Activated CD4-positive, alpha-beta T cell treated with anti-CD3 and anti-CD28 coated beads for 4 hours (primary cell): ENCODE data around the gene KLHL26.

Experiments used
- DNase-seq, 2 donors: peaks; one replicate each; pipeline ENCODE4 v3.0.0-alpha.2; 2020

The KLHL26 gene

DNA sequence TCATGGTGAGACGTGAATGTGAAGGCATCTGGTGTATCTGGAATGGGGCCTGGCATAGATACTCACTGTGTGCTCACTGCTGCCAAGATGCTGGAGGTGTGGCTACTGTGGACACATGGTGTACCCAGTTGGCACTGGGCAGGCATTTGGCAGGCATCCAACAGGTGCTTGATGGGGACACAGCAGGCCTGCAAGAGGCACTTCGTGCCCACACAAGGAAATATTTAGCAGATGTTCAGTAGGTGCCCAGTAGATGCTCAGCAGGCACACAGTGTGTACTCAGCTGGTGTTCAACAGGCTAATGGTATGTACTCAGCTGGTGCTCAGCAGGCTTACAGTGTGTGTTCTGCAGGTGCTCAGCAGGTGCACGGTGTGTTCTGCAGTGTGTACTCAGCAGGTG lies 60.9 kb downstream of the KLHL26 start:
- no peak for DNase-seq

DNA sequence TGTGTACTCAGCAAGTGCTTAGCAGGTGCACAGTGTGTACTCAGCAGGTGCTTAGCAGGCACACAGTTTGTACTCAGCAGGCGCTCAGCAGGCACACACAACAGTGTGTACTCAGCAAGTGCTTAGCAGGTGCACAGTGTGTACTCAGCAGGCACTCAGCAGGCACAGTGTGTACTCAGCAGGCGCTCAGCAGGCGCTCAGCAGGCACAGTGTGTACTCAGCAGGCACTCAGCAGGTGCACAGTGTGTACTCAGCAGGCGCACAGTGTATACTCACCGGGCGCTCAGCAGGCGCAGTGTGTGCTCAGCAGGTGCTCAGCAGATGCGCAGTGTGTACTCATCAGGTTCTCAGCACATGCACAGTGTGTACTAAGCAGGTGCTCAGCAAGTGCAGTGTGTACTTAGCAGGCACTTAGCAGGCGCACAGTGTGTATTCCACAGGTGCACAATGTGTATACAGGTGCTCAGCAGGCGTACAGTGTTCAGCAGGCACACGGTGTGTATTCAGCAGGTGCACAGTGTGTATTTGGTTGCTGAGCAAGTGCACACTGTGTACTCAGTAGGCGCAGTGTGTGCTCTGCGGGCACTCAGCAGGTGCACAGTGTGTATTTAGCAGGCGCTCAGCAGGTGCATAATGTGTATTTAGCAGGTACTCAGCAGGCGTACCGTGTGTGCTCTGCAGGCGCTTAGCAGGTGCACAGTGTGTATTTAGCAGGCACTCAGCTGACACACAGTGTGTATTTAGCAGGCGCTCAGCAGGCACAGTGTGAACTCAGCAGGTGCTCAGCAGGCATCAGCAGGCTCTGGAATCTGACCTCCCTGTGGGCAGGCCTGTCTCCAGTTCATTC lies 61.7 kb downstream of the KLHL26 start:
- DNase-seq = no peak

DNA sequence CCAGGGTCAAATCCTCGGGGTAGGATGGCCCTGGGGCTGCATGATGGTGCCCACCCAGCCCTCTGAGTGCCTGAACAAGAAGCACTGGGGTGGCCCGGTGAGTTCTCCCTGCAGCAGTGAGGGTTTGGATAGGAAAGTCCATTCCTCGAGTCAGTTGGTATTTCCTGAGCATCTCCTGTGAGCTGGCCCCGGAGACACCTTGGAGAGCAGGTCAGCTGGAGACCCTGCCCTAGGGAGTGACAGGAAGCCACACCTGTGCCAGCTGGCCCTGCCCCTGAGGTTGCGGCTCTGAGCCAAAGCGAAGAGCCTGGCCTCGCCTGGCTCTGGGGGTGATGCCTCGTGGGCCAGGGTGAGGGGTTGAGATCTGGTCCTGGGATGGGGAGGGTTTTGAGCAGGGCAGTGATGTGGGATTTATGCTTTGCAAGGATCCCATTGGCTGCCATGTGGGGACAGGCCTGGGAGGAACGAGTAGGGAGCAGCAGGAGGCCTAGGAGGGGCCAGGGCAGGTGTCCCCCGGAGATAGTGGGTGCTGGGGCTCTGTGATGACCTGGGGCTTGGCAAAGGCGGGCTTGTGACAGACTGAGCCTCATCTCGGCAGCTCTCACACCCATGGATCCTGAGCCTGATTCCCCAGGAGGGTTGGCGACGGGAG lies 62.7 kb downstream of the KLHL26 start:
- no peak for DNase-seq

DNA sequence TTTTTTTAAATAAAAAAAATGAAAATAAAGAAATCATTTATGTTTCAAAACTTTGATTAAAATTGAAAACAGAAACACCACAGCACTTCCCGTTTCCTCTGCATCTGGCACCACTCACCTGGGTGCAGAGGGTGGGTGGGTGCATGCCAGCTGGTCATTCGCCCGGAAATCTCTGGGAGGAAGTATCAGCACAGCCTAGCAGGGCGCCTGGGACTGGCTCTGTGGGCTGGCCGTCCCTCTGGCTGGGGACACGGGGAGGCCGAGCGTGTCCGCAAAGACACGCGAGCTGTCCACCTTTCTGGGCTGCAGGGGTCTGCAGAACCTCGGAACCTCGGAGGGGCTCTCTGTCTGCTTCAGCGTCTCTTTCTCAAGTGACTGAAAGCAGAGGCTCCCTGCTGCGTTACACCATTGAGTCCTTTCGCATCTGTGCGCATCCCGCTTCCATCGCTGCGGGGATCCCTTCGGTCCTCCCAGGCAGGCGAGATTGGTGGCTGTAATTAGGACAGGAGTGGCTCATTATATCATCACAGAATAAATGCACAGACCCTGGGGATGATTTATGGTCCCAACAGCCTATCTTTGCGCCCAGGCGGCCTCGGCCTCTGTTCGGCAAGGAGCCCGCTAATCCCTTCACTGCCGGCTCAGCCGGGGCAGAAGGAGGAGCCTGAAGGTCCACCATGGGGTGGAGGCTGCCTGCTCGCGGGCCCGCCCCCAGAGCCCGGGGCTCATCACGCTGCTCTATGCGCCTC lies 63.8 kb downstream of the KLHL26 start:
- DNase-seq = peak; percentile 67 to 68

DNA sequence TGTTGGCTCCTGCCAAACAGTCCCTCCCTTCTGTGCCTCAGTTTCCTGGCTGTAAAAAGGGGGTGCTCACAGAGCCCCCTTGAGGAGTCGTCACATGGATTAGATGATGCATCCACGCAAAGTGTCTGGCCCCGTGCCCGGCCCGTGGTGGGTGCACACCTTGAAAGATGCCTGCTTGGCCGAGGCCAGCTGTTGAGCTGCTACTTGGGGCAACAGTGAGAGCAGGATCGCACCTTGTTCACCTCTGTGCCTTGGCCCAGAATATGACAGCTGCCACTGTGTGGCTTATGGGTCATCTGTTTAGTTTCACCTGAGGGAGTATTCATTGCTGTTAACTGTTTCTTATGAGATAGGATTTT lies 64.4 kb downstream of the KLHL26 start:
- DNase-seq = no peak

DNA sequence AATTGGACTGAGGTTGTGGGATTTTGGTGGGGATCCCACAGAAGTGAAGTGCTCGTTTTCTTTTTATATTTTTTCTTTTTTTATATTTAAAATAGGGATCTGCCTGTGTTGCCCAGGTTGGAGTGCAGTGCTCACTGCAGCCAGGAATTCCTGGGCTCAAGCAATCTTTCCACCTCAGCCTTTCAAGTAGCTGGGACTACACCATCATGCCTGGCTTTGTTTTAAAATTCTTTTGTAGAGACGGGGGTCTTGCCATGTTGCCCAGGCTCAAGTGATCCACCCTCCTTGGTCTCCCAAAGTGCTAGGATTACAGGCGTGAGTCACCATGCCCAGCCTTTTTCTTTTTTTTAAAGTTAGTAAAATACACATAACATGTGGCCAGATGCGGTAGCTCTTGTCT lies 67.2 kb downstream of the KLHL26 start:
- DNase-seq = no peak

DNA sequence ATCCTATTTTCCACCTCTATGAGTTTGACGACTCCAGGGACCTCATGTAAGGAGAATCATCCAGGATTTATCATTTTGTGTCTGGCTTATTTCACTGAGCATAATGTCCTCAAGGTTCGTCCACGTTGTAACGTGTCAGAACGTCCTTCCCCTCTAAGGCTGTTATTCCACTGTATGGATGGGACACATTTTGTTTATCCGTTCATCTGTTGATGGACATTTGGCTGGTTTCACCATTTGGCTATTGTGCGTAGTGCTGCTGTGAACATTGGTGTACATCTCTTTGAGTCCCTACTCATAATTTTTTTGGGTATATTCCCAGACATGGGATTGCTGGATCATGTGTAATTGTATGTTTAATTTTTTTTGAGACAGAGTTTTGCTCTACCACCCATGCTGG lies 68.1 kb downstream of the KLHL26 start:
- DNase-seq = no peak

DNA sequence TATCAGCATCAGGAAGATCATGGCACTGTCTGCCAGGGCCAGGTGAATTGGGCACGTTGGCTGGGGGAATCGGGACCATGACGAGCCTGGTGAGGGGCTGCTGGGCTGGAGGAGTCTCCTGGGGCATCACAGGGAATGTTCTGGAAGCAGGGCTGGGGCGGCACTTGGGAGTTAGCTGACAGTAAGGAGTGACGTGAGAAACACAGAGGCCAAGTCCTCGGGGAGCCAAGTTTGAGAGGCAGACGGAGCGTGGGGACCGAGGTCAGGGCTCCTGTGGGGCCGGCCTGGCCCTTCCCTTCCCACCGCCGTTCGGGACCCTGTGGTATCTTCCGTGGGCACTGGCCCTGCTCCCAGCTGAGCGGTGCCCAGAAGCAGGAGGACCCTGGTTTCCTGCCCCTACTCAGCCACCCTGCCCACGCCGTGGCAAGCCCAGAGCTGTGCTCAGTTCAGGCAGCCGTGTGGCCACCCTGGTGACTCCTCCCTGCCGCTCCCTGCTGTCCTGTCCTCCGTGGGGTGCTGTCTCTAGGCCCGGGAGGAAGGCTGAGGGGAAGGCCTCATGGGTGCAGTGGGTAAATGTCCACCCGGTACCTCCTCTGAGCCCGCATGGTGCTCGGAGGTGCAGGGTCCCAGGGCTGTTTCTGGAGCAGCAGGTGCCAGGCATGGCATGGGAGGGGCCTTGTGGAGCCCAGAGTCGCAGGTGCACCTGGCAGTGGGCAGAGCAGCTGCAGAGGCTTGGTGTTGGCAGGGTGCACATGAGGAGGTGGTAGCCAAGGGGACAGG lies 71.8 kb downstream of the KLHL26 start:
- no peak for DNase-seq

DNA sequence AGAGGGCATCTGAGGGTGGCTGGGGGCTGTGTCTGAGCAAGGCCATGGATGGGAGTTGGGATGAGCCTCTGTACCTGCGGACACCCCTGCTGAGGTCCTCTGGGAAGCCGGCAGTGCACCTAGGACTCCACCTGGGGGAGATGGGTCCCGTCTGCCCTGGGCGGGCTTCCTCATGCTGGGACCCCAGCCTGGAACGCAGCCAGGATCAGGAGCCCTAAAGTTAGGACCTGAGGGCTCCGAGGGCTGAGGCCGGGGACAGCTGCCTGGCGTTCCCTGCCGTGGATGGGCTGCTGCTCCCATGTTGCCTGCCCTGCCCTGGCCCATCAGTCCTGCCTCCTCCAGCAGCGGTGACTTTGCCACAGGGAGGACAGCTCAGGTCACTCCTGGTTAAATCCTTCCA lies 72.7 kb downstream of the KLHL26 start:
- no peak for DNase-seq

DNA sequence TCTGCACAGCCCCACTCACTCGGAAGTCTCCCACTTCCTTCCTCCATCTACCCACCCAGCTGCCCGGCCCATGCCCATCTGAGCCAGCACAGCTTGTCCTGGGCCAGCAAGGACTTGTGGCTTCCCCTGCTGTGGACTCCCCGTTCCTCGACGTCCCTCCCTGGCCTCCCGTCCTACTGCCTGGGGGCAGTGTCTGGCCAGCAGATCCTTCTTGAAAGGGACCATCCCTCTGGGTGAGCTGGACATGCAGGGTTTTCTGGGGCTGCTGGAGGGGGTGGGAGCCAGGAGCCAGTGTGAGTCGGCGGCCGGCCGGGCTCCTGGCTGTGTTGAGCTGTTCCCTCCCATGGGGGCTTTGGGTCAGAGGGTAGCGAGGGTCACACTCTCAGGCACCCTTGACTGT lies 73.4 kb downstream of the KLHL26 start:
- no peak for DNase-seq

DNA sequence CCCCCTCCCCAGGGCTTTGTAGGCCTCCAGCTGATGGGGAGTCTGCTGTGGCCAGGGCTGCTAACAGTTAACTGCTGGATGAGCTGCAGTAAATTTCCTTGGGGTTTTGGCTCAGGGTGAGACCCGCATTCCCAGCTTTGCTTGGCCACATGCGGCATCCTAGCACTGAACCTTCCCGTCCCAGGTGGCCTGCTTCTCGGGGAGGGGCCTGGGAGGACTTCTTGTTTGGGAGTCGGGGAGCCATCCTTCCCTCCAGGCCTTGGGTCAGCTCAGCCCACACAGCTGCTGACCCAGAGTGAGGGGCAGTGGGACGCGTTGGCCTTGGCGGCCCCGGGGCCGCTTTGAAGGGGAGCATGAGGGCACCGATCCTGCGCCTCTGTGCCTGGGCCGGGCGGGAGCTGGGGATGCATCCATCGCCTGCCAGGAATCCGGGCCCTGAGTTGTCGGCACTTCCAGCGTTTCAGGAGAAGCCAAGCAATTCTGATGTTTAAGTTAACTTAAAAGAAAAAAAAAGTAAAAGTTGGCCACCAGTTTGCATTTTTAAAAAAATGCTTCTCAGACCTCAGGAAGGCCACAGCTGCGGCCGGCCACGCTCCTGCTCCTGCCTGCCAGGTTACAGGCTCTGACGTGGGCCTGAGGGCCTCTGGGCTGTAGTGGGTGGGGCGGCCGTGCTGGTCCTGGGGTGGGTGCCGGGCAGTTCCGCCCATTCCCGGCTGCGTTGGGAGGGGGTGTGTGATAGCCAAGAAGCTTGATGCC lies 74.3 kb downstream of the KLHL26 start:
- no peak for DNase-seq

DNA sequence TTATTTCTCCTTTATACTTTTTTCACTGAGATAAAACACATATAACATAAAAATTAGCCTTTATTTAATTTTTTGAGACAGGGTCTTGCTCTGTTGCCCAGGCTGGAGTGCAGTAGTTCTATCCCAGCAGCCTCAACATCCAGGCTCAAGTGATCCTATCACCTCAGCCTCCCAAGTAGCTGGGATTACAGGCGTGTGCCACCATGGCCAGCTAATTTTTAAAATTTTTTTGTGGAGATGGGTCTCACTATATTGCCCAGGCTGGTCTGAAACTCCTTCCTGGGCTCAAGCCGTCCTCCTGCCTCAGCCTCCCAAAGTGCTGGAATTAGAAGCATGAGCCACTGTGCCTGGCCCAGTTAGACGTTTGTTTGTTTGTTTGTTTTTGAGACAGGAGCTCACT lies 75.1 kb downstream of the KLHL26 start:
- DNase-seq = no peak

DNA sequence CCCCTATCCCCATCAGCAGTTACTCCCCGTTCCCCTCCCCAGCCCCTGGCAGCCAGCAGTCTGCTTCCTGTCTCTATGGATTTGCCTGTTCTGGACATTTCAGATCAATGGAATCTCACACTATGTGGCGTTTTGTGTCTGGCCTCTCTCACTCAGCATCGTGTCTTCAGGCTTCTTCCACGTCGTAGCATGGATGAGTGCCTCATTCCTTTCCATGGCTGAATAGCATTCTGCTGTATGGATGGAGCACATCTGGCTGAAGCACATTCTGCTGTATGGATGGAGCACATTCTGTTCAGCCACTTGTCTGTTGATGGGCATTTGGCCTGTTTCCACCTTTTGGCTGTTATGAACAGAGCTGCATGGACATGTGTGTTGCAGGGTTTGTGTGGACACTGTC lies 76.2 kb downstream of the KLHL26 start:
- DNase-seq = no peak

DNA sequence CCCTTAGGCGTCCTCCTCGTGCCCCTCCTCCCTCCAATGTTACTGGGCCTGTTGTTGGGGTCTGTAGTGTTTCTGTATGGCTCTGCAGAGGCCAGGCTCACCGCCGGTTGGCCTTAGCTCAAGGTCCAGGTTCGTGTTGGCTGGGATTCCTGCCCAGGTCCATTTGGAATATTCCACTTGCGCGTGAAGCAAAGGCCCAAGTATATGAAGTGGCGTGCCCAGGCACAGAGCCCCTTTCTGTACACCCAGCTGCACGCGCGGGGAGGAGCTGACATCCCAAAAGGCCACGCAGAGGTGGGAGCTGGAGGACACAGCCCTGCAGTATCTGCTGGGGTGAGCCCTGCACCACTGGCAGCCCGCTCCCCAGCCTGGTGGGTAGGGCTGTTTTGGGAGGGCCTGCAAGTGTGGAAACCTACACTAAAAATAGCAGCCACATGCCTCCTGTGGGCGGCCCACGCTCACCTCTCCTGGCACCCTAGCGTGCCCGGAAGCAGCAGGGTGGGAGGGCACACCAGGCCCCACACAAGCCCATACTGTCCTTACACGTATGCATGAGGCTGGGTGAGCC lies 76.8 kb downstream of the KLHL26 start:
- DNase-seq = no peak

DNA sequence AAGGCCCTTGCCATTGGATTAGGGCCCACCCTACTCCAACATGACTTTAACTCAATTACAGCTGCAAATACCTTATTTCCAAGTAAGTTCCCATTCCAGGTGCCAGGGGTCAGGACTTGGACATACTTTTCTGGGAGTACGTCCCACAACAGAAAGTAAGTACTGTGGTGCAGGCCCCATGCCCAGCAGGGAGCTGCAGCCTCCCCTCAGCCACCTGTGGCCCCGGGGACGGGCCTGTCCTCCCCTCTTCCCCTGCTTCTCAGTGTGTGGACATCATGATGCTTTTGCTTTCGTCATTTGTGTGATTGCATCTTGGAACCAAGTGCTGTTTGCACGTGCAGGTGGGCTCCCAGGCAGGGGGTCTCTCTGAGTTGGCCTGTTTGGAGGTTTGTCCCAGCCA lies 78.6 kb downstream of the KLHL26 start:
- DNase-seq = no peak

DNA sequence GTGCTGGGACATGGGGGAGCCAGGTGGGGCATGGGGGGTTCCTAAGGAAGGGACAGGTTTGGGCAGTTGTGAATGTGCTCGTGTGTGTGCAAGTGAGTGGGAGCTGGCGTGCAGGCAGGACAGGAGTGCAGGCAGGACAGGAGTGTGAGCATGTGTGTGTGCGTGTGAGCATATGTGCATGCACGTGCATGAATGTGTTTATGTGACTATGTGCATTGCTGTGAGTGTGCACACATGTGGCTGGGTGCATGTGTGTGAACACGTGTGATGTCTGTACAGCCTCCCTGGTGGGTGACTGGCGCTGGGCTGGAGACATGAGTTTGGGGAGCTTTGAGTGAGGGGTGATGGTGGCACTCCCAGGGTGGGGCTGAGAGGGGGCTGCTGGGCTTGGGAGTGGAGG lies 80.0 kb downstream of the KLHL26 start:
- DNase-seq = no peak

DNA sequence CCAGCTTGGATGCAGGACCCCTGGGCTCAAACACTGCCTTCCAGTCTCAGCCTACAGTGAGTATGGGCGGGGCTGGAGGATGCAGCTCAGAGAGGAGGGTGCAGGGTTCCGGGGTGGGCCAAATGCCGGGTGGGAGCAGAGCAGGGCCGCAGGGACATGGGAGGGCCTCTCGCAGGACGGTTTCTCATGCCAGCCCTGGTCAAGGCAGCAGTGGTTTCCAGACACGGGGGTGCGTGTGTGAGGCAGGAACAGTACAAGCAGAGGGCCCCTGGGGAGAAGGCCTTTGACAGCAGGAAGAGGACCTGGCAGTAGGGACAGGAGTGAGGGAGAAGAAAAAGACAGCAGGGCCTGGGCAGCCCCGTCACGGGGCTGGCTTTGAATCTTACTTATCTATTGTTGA lies 80.8 kb downstream of the KLHL26 start:
- no peak for DNase-seq

DNA sequence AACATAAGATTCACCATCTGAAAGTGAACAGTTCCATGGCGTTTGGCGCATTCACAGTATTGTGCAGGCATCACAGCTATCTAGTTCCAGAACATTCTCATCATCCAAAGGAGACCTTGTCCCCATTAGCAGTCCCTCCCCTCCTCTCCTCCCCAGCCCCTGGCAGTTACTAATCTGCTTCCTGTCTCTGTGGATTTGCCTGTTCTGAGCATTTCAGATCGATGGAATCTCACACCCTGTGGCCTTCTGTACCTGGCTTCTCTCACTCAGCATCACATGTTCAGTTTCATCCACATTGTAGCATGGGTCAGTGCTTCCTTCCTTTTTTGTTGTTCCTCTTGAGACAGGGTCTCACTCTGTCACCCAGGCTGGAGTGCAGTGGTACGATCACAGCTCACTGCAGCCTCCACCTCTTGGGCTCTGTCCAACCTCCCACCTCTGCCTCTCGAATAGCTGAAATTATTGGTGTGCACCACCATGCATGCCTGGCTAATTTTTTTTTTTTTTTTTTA lies 81.2 kb downstream of the KLHL26 start:
- no peak for DNase-seq

DNA sequence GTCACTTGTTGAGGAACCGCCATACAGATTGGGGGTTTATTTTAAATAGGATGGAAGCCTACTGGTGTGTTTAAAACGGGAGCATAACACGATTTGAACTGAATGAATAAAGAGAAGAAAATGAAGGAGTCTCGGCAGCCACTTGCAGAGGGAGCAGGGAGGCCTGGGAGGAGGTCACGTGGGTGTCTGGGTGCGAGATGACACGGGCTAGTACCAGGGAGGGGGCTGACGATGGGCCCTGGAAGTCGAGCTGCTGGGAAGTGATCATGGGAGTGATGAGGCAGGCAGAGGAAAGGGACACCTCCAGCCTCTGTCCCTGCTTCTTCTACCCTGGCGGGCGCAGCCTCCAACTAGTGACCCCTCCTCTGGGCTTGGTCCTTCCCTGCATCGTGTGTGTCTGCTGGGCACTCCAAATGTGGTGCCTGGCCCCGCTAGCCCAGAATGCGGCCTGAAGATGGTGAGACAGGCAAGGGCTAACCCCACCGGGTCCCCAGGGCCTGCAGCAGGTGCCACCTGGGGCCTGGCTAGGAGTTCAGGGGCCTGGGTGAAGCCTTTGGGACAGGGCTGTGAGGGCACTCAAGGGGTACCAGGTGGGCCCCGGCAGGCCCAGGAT lies 82.1 kb downstream of the KLHL26 start:
- no peak for DNase-seq

DNA sequence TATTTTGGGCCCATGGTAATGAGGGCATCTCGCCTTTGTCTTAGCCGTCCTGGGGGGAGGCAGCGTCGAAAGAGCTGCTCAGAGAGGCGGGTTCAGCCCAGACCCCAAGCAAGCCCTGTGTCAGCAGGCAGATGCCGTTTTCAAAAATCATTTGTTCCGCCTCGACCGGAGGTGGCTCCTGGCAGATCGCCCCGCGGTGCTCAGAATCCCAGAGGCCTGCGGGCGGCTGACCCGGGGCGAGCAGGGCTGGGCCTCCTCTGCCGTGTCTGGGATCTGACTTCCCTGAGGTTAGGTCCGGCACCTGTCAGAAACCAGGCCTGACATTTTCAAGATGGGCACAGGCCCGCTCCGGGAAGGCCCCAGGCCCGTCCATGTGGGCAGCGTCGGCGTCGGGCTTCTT lies 82.7 kb downstream of the KLHL26 start:
- no peak for DNase-seq
